ENCODE measurements around the gene ACAA2.

GRCh38 chr18:49758263-49758610, 55.1 kb downstream of the ACAA2 start:
- no peak for TF ChIP-seq CTCF (conservative IDR thresholded peaks at IDR 0.05)
- TF ChIP-seq EZH2 (IDR thresholded peaks at IDR 0.05; ENCODE audit: low read depth), result no peak

Data from PC-9 (cell line).